Measurements from ENCODE around the gene CACNA2D3.

DNA sequence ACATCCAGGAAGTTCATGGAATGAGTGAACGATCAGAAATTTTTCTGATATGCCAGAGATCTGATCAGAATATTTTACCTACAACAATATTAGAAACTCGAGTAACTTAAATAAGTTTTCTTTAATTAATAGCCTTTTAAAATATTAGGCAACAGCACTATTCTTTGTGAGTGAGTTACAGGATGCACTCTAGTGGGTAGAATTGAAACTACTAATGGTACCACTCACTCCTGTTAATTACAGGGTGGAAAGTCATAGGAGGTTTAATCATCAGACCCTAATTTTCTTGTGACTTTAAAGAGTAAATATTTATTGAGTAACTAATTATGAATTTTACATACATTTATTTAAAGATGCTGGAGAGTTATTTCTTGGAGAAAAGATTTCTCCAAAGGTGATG is 217.3 kb downstream of the CACNA2D3 start:
- no peak for TF ChIP-seq GATA3 (IDR thresholded peaks at IDR 0.05; ENCODE audit: low read depth, low read length)
- TF ChIP-seq GATA2 (IDR thresholded peaks at IDR 0.05; ENCODE audit: low read depth, low read length), result no peak
